Gastrocnemius medialis (tissue), 4 donors: ENCODE data around the gene SOCS3. TPM values are rescaled to one million over a fixed set of nuclear protein-coding genes. Genes with fewer than 3 reads are reported as not detected.

Experiments
- ATAC-seq, 2 donors: fragments of 150-250 bp; one replicate each; pipeline ENCODE4 v1.9.1; 2016
- DNase-seq, 2 donors: peaks; one replicate each; pipeline ENCODE4 v3.0.0-alpha.2; 2019
- H3K27ac ChIP-seq, 4 donors: fragments of 200-600 bp; sonication (generic); 1 replicate in 1 of 4; 2 replicates in 3 of 4; pipeline ENCODE4 v1.5.1; 2016 to 2018; ENCODE audit warnings: mild to moderate bottlenecking in 2 of 4, moderate library complexity in 1 of 4
- H3K27me3 ChIP-seq, 3 donors: fragments of 200-600 bp; sonication (generic) in 2 of 3; 1 replicate in 1 of 3; 2 replicates in 2 of 3; pipeline versions ENCODE4 v1.5.1 to v1.6.0; 2016 to 2019; ENCODE audit warnings: mild to moderate bottlenecking in 1 of 3, moderate library complexity in 1 of 3
- H3K36me3 ChIP-seq, 2 donors: fragments of 200-600 bp; sonication (generic) in 1 of 2; one replicate each; pipeline ENCODE4 v1.5.1; 2017 to 2018
- H3K4me1 ChIP-seq, 2 donors: fragments of 200-600 bp; sonication (generic) in 1 of 2; one replicate each; pipeline ENCODE4 v1.5.1; 2016 to 2017; ENCODE audit warnings: mild to moderate bottlenecking in 2 of 2
- H3K4me3 ChIP-seq, 4 donors: fragments of 200-600 bp; sonication (generic) in 3 of 4; 1 replicate in 1 of 4; 2 replicates in 3 of 4; pipeline ENCODE4 v1.5.1; 2016 to 2019; ENCODE audit warnings: mild to moderate bottlenecking in 2 of 4
- H3K9me3 ChIP-seq, 3 donors: fragments of 200-600 bp; sonication (generic) in 2 of 3; 1 replicate in 1 of 3; 2 replicates in 2 of 3; pipeline ENCODE4 v1.5.1; 2016 to 2019
- CTCF ChIP-seq, 5 experiments: fragments of 450-650 bp in 3 of 5; fragments of 200-600 bp in 2 of 5; sonication (generic) in 2 of 5; IDR thresholded peaks in 4 of 5; conservative IDR thresholded peaks in 1 of 5; 1 replicate in 4 of 5; 2 replicates in 1 of 5; pipeline ENCODE4 v1.5.1; 2016 to 2019; ENCODE audit warnings: antibody characterized with exemption in 5 of 5, mild to moderate bottlenecking in 3 of 5, moderate library complexity in 3 of 5
- POLR2A ChIP-seq, 2 donors: fragments of 450-650 bp; IDR thresholded peaks; one replicate each; pipeline ENCODE4 v1.6.1; 2017; ENCODE audit warnings: antibody characterized with exemption in 2 of 2, mild to moderate bottlenecking in 2 of 2, moderate library complexity in 2 of 2
- in situ Hi-C, 4 donors: fragments of 200-750 bp; cut with MboI; loops; one replicate each; pipeline versions ENCODE4 v1.15.0 to v1.8.0; 2017; ENCODE audit warnings: low sequenced_read_pairs in 4 of 4
- intact Hi-C: fragments of 100-400 bp; cut with DNase I; formaldehyde crosslinking; loops from one replicate; pipeline ENCODE4 v1.15.1; 2023; ENCODE audit warnings: low total_unique reads
- total RNA-seq, 4 donors: library from RNA; depleted of rRNA; stranded (reverse); fragments of >200 nt; gene quantifications; one replicate each; pipeline versions ENCODE4 v1.1.0 to v1.2.3, GENCODE V29; 2016

Gene SOCS3
- total RNA-seq, 4 donors from 2014 or later = 4.5 to 44.2 (median 16.4) TPM

DNA sequence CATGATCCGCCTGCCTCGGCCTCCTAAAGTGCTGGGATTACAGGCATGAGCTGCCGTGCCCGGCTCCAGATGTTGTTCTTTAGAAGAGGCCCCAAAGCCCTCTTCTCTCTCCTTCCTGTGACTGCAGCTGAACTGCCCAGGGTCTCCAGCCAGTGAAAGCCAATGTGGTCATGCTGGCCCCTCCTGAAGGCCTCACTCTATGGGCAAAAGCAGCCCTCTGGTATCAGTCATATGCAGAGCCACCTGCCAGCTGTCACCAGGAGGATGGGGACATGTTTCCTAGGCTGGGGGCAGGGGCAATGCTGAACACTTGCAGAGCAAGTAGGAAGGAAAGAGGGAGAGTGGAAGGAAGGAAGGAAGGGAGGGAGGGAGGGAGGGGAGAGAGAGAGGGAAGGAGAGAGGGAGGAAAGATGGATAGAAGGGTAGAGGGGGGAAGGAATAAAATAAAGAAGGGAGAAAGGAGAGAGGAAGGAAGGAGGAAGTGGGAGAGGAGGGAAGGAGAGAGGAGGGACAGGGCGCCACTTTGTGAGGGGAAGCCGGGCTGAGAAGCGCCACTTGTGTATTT lies 36.0 kb downstream of the SOCS3 start:
- Histone ChIP-seq H3K36me3 (no peaks in the 10 kb centered on the region), H3K4me1 (peaks cover 26 to 39% of the 10 kb centered on the region in 2 donors), H3K27me3 (no peaks in the 10 kb centered on the region), H3K27ac (peak overlapping the region; percentile 68 to 83 (median 74)), H3K9me3 (no peaks in the 10 kb centered on the region), H3K4me3 (peak overlapping the region in 1 of 4 donors; percentile 15)
- intact Hi-C loops = loop anchor here (2.0 kb wide), 1 partner anchor 37 kb away; the partner anchor contains the start of gene SOCS3
- no peak for ATAC-seq
- no peak for TF ChIP-seq POLR2A (IDR thresholded peaks at IDR 0.05)
- TF ChIP-seq CTCF (IDR thresholded peaks at IDR 0.05 in 4 of 5, conservative IDR thresholded peaks at IDR 0.05 in 1 of 5) = no peak
- in situ Hi-C loops = no loop called here
- no peak for DNase-seq

GRCh38 chr17:78322858-78323455 lies 36.9 kb downstream of the SOCS3 start:
- DNase-seq = peak in 1 of 2 donors; percentile 66
- H3K4me3 ChIP-seq = no peak overlapping the region

GRCh38 chr17:78322327-78322857 lies 37.5 kb downstream of the SOCS3 start:
- no peaks in the 10 kb centered on the region for H3K27me3 ChIP-seq
- ATAC-seq (no peak), DNase-seq (no peak)
- in situ Hi-C loops (no loop called here), intact Hi-C loops (no loop called here)
- H3K4me3 ChIP-seq = no peak overlapping the region
- H3K9me3 ChIP-seq = no peaks in the 10 kb centered on the region
- H3K36me3 ChIP-seq = no peaks in the 10 kb centered on the region
- H3K27ac ChIP-seq = peak overlapping the region; percentile 68 to 83 (median 74)
- TF ChIP-seq CTCF (IDR thresholded peaks at IDR 0.05 in 4 of 5, conservative IDR thresholded peaks at IDR 0.05 in 1 of 5) = no peak
- no peak for TF ChIP-seq POLR2A (IDR thresholded peaks at IDR 0.05)
- H3K4me1 ChIP-seq = peaks cover 26 to 39% of the 10 kb centered on the region in 2 donors

More at GRCh38 chr17:78322858-78323455, 36.9 kb downstream of the SOCS3 start:
- Histone ChIP-seq H3K27me3 (no peaks in the 10 kb centered on the region), H3K27ac (peak overlapping the region; percentile 68 to 83 (median 74)), H3K4me1 (peaks cover 26 to 39% of the 10 kb centered on the region in 2 donors), H3K36me3 (no peaks in the 10 kb centered on the region), H3K9me3 (no peaks in the 10 kb centered on the region)
- TF ChIP-seq POLR2A (IDR thresholded peaks at IDR 0.05) (no peak), CTCF (IDR thresholded peaks at IDR 0.05 in 4 of 5, conservative IDR thresholded peaks at IDR 0.05 in 1 of 5) (no peak)
- in situ Hi-C loops = no loop called here
- peak; percentile 14 to 16 for ATAC-seq
- intact Hi-C loops = no loop called here

DNA sequence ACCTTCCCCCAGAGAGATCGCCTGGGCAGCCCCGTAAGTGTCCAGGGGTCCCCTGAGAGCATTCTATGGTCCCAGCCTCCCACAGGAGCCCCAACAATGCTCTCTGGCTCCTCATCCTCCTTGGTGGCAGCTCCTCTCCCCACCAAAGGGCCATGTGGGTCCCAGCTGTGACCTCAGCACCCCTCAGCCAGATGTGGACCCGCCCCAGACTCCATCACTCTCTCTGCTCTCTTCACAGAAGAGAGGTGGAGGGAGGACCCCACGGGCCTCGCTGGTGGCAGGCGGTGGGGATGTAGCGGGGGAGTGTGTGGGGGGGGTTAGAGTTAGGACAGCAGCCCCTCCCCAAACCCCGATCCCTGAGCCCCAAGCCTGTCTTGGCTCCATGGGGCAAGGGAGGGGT lies 41.0 kb downstream of the SOCS3 start:
- TF ChIP-seq POLR2A (IDR thresholded peaks at IDR 0.05) (no peak), CTCF (IDR thresholded peaks at IDR 0.05 in 4 of 5, conservative IDR thresholded peaks at IDR 0.05 in 1 of 5) (no peak)
- no peak for DNase-seq
- no peaks in the 10 kb centered on the region for H3K27me3 ChIP-seq
- intact Hi-C loops = no loop called here
- H3K36me3 ChIP-seq = no peaks in the 10 kb centered on the region
- no peak overlapping the region for H3K27ac ChIP-seq
- no peaks in the 10 kb centered on the region for H3K9me3 ChIP-seq
- in situ Hi-C loops = no loop called here
- no peak overlapping the region for H3K4me3 ChIP-seq
- H3K4me1 ChIP-seq = peaks cover 23 to 35% of the 10 kb centered on the region in 2 donors
- ATAC-seq = no peak
